HG03103 (cell line): Measurements from ENCODE around the gene PLEKHJ1.

Experiments used
- ATAC-seq: cut with Tn5 transposase; IDR thresholded peaks from one replicate; pipeline ENCODE4 v1.9.1; 2021; ENCODE audit warnings: low read depth; ENCODE audit not compliant: unreplicated experiment

PLEKHJ1 gene

GRCh38 chr19:2270423-2271233 lies 34.5 kb upstream of the PLEKHJ1 start:
- no peak for ATAC-seq

GRCh38 chr19:2270157-2270422 lies 34.0 kb upstream of the PLEKHJ1 start:
- ATAC-seq: no peak

GRCh38 chr19:2269244-2270156 lies 33.4 kb upstream of the PLEKHJ1 start:
- ATAC-seq: no peak

GRCh38 chr19:2268861-2269243 lies 32.7 kb upstream of the PLEKHJ1 start:
- ATAC-seq: no peak

- ATAC-seq: no peak
Measured at GRCh38 chr19:2268480-2268830, 32.3 kb upstream of the PLEKHJ1 start.

GRCh38 chr19:2266183-2266993 lies 30.3 kb upstream of the PLEKHJ1 start:
- no peak for ATAC-seq

- ATAC-seq: no peak
Measured at GRCh38 chr19:2261438-2262172, 25.5 kb upstream of the PLEKHJ1 start.

- ATAC-seq: no peak
Measured at GRCh38 chr19:2260341-2260805, 24.2 kb upstream of the PLEKHJ1 start.

- ATAC-seq: no peak
Measured at GRCh38 chr19:2259336-2259735, 23.2 kb upstream of the PLEKHJ1 start.

- ATAC-seq: no peak
Measured at GRCh38 chr19:2255982-2256685, 20.0 kb upstream of the PLEKHJ1 start, which contains the start of gene JSRP1. Gene JSRP1 (minus strand): TSS chr19:2256417. CDS start chr19:2255314, 1,103 bp downstream.

GRCh38 chr19:2255112-2255845 lies 19.1 kb upstream of the PLEKHJ1 start:
- ATAC-seq: no peak

- ATAC-seq: no peak
Measured at GRCh38 chr19:2254064-2254872, 18.1 kb upstream of the PLEKHJ1 start.

- no peak for ATAC-seq
Measured at GRCh38 chr19:2253106-2254063, 17.3 kb upstream of the PLEKHJ1 start.

GRCh38 chr19:2252797-2253105 lies 16.6 kb upstream of the PLEKHJ1 start:
- ATAC-seq: no peak

- no peak for ATAC-seq
Measured at GRCh38 chr19:2252055-2252796, 16.1 kb upstream of the PLEKHJ1 start.
